WI38 (cell line): Measurements from ENCODE around the gene SPG11.
"Not testable (repeated sequence)": the region's sequence is repeated elsewhere in the genome, so short reads cannot be mapped to it uniquely, and the experiment has no call there.

Source experiments
- H3K4me3 ChIP-seq: 2 replicates; pipeline ENCODE4 v1.5.1; 2011; ENCODE audit warnings: low read depth, mild to moderate bottlenecking, control low read depth, low read length
- CTCF ChIP-seq: IDR thresholded peaks from 2 replicates; pipeline ENCODE4 v1.5.1; 2012; ENCODE audit warnings: low read depth, mild to moderate bottlenecking, control low read depth, low read length

Gene SPG11

DNA sequence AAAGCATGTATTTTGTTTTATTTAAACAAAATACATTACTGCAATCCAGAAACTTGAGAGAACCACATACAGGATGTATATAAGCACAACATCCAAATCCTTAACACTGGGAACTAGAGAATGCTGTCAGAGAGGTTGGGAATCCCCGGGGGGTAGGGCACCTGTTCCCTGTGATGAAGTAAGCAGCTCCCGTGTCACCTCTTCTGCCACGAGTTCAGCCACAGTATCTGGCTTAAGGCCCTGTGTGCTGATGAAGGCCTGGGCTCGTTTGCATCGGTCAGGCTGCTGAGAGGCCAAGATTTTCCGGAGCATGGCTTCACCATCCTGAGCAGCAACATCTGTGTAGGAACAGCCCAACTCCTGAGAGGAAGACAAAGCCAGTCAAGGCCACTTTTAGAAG is 90.1 kb downstream of the SPG11 start:
- no peak overlapping the region for H3K4me3 ChIP-seq
- no peak for TF ChIP-seq CTCF

DNA sequence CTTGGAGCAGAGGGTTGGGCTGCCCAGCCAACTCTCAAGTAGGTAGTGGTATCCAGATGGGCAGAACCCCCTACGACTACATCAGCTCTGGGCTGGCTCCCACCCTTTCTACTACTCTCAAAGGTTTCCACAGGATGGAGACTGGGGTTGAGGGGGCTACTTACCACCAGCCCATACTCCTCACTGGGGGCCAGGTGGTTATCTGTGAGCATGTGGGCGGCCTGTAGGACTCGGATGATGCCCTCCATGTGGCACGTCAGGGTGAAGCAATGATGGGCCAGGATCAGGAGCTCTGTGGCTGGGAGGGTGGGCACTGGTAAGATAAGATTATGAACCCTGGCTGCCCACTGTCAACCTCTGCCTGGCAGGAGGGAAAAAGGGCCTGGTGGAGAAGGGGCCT is 93.1 kb downstream of the SPG11 start:
- H3K4me3 ChIP-seq = no peak overlapping the region
- TF ChIP-seq CTCF = no peak

GRCh38 chr15:44569316-44569715 is 94.1 kb downstream of the SPG11 start:
- no peak for TF ChIP-seq CTCF
- H3K4me3 ChIP-seq = no peak overlapping the region

GRCh38 chr15:44568338-44568737 is 95.1 kb downstream of the SPG11 start:
- no peak overlapping the region for H3K4me3 ChIP-seq
- TF ChIP-seq CTCF = no peak

- TF ChIP-seq CTCF = no peak
- H3K4me3 ChIP-seq = no peak overlapping the region
Measured at GRCh38 chr15:44566155-44566540, 97.3 kb downstream of the SPG11 start.

DNA sequence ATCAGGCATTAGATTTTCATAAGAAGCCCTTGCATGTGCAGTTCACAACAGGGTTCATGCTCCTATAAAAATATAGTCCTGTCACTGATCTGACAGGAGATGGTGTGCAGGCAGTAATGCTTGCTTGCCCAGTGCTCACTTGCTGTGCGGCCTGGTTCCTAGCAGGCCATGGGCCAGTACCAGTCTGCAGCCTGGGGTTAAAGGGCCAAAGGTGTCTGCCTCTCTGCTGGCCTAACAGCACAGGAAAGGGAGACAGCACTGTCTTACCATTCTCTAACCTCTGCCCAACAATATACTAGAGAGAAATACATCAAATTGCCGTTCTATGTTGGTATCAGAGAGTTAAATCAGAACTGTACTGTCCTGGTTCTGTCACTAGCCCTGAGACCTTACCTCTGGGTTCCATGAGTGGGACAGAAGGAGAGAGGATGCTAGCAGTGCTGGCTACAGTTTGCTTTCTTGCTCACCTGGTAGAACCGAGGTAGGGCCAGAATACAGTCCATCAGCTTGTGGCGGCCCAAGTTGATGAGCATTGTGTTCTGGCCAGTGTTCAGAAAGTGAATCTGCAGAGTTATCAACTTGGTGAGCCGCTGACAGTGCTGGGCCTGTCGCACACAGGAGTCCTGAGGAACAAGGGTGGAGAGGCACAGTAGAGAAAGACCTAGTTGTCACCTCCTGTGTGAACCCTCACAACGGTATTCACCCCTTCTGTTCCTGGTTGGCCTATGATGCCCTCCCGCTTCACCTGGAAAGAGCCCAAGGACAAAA is 97.9 kb downstream of the SPG11 start:
- H3K4me3 ChIP-seq = no peak overlapping the region
- TF ChIP-seq CTCF = no peak

DNA sequence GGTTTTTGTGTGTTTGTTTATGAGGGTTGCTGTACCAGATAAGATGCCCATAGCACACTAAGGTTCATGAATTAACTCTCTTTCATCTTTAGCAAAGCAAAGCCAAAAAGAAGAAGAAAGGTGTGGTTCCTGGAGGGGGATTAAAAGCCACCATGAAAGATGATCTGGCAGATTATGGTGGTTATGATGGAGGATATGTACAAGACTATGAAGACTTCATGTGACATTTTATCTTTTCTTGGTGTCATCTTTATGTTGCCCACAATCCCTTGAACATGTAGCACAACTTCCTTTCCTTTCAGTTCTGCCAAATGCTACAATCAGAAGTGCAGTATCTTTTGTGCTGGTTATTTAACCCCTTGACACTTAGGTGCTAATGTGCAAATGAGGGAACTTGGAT is 102.5 kb downstream of the SPG11 start:
- not testable (repeated sequence) for H3K4me3 ChIP-seq
